C1 segment of cervical spinal cord (tissue), 14 donors: Measurements from ENCODE around the gene GHDC.
"Not testable (repeated sequence)": the region's sequence is repeated elsewhere in the genome, so short reads cannot be mapped to it uniquely, and the experiment has no call there.

ENCODE experiments used
- DNase-seq, 14 donors: peaks; one replicate each; lab custom pipeline; 2025; lab: John Stamatoyannopoulos, UW

Gene GHDC

DNA sequence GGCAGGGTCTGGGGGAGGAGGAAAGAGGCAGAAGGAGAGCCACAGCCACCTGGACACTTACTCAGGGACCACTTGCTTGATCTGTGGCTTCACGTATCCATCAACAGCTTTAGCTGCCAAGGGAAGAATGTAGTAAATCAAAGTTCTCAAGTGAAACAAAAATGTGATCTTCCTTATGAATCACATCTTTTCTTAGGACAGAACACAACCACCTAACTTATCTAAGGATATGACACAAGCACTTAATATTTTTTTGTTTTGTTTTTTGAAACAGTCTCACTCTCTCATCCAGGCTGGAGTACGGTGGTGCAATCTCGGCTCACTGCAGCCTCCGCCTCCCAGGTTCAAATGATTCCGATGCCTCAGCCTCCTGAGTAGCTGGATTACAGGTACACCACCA lies 8.4 kb upstream of the GHDC start:
- DNase-seq = no peak

DNA sequence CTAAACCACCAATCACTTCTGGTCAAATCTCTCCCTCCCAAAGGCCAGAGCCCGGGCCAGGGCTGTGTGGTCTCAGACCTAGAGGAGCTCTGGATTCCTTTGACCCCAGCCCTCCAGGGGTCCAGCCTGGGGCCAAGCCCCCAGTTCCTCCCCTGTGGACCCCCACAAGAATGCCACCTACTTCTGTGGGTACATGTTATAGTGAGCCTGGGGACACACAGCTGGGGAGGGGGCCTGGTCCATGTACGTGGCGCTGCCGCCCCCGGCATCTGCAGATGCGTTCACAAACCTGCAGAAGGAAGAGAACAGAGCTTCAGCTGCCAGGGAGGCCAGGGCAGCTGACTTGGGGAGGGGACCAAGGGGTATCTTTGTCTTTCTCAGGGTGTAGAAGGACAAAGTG lies 7.9 kb upstream of the GHDC start:
- DNase-seq = no peak

DNA sequence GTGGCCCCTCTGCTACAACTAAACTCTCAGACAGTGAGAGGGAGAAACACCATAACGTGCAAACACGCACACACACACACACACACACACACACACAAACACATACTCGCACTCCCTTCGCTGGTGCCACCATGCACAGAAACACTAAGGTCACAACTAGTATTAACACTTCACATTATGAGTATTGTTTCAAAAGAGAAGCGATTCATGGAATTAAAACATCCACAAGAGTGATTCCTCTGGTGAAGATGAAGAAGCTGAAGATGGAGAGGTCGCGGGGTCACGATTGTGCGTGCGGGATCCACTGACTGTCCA lies 7.1 kb upstream of the GHDC start:
- DNase-seq = no peak

DNA sequence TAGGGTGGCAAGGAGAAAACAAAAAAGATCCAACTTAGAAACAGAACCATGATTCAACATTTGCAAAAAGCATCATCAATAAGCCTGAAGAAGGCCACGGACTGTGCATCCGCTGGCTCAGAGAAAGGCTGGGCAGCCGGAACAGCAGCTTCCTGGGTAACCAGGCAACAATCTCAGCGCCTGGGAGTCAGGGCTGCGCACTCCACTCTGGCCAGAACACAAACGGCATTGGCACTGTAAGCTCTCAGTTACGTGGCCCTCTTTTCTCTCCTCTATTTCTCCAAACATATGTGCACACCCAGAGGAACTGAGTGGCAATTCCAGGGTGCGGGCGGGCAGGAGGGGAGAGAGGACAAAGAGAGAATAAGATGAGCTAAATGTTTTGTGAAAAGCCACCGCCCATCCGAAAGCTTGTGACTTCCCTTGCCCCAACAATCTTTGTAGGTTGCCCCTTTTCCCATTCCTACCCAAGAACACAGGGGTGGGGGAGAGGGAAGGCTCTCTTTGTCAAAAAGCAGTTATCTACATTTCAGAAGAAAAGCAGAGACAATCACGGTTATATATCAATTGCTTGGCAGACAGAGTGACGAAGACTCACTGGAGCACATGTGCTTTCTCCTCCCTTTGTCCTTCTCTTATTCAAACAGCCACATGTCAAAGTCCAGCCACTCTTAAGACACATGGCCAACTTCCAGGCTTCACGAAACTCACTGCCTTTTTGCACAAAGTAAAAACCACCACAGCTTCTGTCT lies 6.6 kb upstream of the GHDC start:
- peak in 6 of 14 donors; percentile 10 to 56 (median 17) for DNase-seq

DNA sequence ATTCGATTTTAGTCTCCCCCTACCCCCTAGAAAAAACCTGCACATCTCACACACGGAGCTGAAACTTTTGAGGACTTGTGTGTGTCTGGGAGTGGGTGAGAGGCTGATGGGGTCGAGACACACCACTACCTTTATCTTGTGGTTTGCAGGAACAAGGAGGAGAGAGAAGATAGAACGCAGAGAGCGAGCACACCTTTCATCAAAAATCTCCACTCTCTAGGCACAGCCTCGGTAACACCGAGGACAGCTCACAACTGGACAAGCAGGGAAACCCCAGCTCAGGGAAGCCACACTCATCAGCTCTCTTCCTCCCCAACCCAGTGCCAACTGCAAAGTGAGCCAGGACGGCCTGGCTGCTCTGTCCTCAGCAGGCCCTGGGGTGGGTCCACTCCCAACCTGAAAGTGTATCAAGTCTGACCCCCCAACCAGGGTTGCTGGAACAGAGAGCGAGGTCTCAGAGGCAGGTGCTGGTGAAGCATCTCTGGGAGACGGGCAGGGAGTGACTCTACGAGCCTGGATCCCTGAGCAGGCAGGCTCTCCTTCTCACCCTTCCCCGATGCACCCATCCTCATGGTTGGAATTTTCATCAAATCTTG lies 5.2 kb upstream of the GHDC start:
- DNase-seq = no peak

DNA sequence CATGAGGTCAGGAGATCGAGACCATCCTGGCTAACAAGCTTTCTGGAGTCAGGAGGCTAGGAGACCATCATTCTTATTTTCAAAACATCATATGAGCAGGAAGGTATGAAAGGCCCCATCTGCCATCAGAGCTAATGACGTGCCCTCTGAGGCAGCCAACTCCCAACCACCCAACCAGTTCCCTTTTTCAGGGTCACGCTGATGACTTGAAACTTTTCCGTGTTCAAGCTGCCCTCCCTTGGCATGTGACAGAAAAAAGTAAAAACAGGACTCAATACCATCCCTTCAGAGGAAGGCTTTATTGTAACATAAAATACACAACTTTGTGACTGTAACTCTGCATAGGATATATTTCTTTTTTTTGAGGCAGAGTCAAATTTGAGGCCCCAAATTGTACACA lies 4.6 kb upstream of the GHDC start:
- DNase-seq = peak in 2 of 14 donors; percentile 2 to 11

DNA sequence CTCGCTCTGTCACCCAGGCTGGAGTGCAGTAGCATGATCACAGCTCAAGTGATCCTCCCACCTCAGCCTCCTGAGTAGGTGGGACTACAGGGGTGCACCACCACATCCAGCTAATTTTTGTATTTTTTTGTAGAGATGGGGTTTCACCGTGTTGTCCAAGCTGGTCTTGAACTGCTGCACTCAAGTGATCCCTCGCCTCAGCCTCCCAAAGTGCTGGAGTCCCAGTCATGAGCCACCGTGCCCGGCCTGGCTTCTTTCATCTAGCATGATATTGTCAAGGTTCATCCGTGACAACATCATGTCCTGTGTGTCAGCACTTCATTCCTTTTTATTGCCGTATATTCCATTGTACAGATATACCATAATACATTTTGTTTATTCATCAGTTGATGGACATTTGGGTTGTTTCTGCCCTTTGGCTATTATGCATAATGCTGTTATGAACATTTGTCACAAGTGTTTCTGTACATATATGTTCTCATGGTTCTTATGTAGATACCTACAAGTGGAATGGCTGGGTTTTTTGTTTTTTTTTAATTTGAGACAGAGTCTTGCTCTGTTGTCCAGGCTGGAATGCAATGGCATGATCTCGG lies 3.4 kb upstream of the GHDC start:
- DNase-seq = no peak

DNA sequence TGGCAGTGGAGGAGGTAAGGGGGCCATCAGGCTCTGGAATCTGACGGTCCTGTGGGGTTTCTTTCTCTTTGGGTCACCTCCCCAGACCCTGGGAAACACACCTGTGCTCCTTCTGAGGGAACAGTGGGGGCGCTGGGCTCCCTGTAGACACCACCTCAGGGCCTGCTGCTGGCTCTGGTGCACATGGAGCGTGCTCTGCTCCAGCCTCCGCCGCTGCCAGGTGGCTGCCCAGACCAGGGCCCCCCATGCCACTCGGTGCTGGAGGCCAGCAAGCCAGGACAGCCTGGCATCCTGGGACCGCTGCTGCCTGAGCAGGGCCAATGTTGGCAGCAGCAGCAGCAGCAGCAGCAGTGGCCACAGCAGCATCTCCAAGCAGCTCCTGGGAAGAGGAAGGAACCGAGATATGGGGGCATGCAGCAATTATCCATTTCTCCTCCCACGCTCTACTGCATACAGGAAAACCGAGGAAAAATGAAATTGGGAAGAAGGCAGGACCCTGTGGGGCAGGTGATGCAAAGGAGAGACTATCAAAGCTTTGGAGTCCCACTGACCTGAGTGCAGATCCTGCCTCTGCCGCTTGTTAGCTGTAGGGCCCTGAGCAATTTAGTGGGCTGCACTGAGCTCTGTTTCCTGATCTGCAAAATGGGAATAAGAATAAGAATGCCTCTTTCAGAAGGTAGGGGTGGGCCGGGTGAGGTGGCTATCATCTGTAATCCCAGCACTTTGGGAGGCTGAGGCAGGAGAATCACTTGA lies 902 bp downstream of the GHDC start:
- peak in 1 of 14 donors; percentile 8 for DNase-seq

DNA sequence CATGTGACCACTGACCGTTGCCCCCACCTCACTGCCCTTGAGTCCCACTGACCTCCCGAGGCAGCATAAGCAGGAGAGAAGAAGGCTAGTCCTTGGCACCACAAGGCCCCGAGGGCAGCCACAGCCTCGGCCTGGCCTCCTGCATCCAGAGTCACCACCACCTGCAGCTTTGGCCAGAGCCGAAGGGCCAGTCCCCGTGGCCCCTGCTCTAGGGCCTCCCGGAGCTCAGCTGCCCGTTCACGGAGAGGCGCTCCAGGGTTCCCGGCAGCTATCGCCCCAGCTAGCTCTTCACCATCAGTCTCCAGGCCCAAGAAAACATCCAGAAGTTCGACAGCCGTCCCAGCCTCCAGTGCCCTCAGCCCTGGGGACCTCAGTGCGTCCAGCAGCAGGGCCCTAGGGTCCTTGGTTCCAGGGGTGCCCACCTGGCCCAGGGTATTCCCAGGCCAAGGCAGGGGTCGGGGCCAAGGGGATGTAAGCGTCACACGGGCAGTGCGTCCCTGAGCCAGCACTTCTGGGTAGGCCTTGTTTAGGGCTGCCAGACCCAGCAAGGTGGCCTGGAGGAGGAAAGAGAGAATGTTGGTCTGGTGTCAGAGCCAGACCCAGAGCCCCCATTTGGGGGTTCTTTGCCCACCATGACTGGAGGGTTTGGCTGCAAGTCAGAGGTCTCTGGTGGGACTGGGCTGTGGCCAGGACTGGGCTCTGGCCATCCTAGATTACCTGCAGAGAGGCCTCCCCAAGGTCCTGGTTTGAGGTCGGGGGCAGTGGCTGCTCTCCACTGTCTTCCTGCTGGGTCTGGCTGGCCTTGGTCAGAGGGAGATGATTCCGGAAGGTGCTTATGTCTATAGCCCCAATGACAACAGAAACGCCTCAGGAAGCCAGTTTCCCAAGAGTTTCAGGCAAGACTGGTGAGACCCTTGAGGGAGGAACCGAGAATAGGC lies 1.8 kb downstream of the GHDC start:
- DNase-seq = no peak

DNA sequence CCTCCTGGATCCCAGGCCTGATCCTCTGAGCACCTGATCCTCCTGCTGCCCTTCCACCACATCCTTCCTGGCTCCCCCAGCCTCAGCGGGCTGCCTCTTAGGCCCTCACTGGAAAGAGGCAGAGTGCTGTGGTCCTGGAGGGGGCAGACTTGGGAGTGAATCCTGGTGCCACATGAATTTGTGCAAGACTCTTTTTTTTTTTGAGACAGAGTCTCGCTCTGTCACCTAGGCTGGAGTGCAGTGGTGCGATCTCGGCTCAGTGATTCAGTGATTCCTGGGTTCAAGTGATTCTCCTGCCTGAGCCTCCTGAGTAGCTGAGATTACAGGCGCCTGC lies 3.1 kb downstream of the GHDC start:
- DNase-seq = no peak

DNA sequence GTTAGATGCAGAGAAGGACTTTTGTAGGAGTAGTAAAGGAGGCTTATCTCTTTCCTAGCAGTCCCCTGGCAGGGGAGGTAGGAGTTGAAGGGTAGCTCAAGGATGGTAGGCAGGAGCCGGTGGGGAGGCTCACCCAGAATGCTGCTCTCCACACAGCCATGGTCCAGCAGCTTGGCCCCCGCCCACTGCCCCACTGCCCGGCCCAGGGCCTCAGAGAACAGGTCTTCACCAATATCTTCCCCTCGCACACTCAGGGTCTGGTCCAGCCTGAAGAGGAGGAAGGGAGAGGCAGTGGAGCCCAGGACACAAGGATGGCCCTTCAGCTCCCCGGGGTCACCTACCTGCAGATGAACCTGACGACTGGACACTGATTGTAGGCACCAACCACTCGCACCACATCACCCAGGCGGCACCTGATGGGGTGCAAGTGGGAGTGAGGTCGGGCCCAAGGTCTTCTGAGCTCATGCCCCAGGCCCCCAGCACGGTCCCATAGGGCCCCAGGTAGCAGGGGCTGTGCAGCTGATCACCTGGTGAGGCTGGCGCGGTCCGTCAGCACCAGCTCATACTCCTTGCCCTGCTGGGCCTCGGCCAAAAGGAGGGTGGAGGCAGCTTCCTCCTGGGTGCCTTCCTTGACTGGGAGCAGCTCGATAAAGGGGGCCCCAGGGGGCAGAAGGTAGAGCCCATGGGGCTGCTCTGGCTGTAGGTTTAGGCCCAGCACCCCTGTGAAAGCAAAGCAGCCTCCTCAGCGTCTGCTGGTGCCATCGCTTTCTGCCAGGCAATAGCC lies 3.6 kb downstream of the GHDC start:
- no peak for DNase-seq

DNA sequence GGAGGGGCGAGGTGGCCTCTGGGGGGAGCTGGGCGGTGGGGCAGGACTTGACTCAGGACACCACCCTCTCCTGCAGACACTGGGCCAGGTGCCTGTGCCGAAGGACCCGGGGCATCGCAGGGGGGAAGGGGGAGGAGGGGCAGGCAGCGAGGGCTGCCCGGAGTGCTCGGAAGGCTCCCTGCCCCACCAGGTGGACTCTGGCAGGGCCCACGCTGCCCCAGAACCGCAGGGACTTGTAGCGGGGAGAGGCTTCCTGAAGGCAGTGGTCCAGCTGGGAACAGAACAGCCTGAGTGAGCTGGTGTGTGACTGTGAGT lies 4.7 kb downstream of the GHDC start:
- no peak for DNase-seq

DNA sequence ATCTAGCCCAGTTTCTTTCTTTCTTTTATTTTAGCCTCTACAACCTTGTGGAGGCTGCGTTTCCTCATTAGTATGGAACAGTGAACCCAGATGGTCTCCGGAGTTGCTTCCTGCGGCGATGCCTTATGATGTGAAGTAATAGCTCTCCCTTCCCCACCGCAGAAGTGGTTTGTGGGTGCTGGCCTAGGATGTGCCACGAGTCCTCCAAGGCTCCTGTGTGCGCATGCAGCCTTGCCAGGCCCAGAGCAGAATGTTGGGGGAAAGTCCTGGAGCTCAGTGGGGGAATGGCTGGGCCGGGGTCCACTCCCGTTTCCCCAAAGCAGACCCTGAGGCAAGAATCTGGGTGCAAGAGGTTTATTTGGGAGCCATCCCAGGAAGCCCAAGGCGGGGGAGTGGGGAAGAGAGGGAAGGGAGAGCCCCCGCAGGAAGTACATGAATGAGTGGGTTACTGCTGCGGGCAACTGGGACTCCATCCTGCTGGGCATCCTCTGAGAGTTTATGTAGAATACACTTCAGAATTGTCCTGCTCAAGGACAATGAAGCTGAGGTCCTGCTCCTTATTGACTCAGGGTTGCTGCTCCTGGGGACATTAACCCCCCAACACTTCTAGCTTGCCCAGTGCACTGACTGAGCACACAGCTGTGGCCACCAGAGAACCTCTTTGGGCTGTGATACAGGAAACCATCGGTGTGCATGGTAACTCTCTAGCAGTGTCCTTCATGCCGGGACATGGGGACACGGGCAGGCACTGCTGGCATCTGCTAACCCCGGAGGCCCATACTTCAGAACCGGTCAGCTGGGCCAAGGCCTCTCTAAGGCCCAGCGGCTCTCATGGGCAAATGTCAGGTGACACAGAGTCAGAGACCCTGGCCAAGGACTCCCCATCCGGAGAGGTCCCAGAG lies 5.3 kb downstream of the GHDC start:
- peak in 2 of 14 donors; percentile 9 to 24 for DNase-seq

DNA sequence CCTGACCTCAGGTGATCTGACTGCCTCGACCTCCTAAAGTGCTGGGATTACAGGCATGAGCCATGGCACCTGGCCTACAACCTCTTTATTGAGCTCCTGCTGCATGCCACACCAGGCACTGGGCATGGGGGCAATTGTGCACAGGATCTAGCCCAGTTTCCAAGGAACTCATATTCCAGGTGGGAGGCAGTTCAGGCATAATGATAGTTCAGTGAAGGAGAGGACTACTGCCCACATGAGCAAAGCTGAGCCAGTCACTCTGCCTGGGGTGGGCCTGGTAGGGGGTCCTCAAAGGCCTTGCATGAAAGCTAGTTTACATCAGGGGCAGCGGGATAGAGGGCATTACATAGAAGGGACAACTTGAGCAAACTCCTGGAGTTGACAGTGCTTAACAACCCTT lies 6.5 kb downstream of the GHDC start:
- DNase-seq = no peak

DNA sequence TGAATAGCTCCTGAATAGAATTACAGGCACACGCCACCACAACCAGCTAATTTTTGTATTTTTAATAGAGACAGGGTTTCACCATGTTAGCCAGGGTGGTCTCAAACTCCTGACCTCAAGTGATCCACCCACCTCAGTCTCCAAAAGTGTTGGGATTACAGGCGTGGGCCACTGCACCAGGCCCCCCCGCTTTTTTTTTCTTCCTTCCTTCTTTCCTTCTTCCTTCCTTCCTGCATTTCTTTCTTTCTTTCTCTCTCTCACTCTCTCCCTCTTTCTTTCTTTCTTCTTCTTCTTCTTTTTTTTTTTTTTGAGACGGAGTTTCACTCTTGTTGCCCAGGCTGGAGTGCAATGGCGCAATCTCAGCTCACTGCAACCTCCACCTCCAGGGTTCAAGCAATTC lies 8.1 kb downstream of the GHDC start:
- DNase-seq = not testable (repeated sequence)

DNA sequence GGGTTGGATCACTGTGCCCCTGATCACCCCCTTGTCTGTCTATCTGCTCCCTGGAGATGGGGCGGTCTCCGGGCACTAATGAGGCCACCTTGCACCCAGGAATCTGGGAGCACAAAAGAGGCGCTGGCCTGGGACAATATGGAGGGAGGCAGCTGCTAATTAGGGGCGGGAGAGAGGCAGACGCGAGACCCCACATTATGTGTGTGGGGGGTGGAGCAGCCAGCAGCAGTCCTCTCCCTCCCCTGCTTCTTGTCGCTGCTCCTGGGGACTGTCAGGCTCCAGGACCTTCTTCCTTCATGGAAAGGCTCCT lies 8.7 kb downstream of the GHDC start:
- DNase-seq = no peak

DNA sequence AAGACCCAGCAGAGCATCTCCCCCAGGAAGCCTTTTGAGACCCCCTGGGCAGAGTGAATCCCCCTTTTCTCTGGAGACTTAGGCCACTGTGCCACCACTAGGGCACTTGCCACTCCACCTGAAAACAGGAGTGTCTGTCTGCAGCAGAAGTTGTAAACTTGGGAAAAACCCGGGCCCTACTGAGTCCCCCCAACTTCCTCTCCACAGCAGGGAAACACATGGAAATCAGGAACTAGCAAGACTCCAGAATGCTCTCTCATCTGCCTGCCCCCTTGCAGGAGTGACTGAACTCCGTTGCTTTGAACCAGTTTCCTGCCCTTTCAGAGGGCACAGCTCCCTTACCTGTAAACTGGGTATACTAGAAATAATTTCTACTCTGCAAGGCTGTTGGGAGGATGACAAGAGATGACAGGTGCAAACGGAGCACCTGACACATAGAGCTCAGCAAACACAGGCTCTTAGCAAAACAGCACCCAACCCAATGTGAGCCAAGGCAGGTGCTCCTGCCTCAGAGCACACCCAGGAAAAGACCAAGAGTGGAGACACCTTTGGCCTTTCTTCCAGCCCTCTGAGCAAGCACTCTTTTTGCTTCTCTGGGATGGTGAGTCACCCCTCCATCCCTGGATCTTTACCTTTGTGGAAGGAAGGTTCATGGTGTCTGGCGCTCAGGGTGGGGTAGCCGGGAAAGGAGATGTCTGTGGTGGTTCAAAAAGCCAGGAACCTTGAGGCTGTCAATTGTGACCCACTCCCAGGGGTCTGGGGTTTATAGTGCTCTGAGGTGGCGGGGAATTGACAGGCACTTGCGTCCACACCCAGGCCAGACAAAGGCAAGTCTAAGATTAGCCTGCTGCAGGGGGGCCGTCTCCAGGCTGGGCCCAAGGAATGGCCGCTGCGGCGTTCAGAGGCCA lies 9.3 kb downstream of the GHDC start, which contains the start of gene HCRT:
HCRT (minus strand) TSS at position 740 of the 908 bp plus-strand sequence; CDS start at position 653, 87 bp downstream.
- DNase-seq = no peak

DNA sequence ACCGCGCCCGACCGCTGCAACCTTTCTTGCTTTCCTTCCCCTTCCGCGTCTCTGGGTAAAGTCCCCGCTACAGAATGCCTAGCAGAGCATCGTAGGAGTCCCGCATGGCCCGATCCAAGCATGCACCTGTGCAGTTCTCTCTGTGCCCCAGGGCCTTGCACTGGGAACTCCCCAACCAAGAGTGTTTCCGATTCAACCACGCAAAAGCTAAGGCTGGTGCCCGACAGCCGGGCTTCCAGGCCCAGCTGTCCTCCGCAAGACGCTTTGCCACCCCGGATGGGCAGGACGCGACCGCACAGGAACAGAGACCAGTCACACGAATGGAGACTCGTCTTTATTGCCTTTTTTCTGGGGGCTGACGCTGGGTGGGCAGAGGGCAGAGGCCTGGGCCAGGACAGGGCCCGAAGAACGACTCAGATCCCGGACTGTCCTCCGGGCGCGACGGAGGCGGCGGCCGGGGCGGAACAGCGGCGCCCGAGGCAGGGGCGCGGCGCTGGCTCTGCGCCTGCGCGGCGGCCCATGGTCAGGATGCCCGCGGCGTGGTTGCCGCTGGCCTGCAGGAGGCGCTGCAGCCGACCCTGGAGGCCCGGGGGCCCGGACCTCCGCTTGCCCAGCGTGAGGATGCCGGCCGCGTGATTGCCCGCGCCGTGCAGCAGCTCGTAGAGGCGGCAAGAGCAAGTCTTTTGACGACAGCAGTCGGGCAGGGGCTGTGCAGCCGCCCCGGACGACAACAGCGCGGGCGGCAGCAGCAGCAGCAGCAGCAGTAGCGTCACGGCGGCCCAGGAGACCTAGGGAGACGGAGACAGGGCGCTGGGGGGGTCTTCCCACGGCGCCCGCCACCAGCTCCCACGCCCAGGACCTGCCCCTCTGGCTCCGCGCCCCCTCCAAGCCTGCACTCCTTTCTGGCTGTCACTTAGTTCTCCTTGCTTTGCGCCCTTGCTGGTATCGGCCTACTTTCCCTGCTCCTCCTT lies 10.3 kb downstream of the GHDC start:
- peak in 13 of 14 donors; percentile 17 to 88 (median 70) for DNase-seq
